GM23248 (cell line): ENCODE results near the gene PAN2.

ENCODE experiments used
- EZH2 ChIP-seq: fragments of 200-600 bp; sonication (generic); IDR thresholded peaks from 2 replicates; pipeline ENCODE4 v1.6.1; 2018; ENCODE audit warnings: antibody characterized with exemption, mild to moderate bottlenecking; ENCODE audit not compliant: insufficient read depth, poor library complexity, severe bottlenecking
- EZH2phosphoT487 ChIP-seq: fragments of 200-600 bp; sonication (generic); IDR thresholded peaks from 2 replicates; pipeline ENCODE4 v1.6.1; 2018; ENCODE audit warnings: antibody characterized with exemption, moderate library complexity, mild to moderate bottlenecking, low read depth; ENCODE audit not compliant: insufficient read depth

DNA sequence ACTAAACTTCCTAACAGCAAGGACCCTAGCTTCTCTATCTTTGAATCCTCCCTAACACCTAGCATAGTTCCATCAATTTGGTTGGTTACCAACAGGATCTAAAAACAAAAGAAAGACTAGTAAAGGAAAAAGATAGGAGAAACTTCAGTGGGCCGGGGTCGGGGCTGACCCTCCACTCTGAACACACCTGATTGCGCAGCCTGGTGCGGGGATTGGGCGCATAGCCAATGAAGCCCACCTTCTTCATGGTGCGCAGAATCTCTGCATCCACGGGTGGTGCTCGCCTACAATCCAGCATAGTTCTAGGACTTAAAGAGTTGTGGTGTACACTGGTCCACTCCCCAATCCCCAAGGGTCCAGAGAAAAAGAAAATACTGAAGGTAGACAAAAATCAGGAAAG lies 7.7 kb downstream of the PAN2 start:
- TF ChIP-seq EZH2 (no peak), EZH2phosphoT487 (no peak)
